Measurements from ENCODE around the gene AHNAK. TPM values are rescaled to one million over a fixed set of nuclear protein-coding genes. Genes with fewer than 3 reads are reported as not detected.

The AHNAK gene
- total RNA-seq, 1 donor from 2014 or later, result 14.9 TPM

DNA sequence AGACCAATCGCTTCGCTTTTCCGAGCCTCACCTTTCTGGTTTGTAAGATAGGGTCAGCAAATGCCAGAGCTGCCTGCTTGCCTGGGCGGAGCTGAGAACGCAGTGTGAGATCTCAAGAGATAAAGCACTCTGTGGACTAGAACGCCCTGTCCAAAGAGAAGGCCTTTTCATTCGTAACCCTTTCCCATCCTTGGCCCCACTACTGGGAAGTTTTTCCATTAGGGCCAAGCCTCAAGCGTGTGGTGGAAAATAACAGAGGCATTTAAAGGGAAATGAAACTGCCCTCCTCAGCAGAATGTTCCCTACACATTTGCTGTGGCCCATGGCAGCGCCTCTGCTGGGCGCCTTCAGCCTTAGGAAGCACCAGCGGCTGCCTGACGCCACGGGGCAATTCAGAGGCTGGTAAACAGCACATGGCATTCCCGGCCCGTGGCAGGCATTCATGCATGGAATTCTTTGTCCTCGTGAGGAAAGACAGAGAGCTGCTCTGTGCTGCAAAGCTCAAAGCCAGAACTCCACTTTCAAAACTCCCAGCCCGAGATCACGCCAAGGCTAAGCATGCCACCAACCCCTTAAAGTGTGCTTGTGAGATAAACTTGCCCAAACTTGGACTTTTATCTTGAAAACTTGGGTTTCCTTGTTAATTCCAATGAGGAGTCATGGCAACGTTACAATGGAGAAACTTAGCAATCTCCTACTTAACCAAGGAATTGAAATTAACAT, 38.1 kb downstream of the AHNAK start:
- Histone ChIP-seq H4K20me1 (ENCODE audit: low read depth) (no peaks in the 10 kb centered on the region), H3K9ac (no peak overlapping the region), H3K9me3 (ENCODE audit: low read depth) (no peaks in the 10 kb centered on the region), H3K79me2 (ENCODE audit: low read depth) (no peaks in the 10 kb centered on the region), H2AFZ (replicated peaks) (peak overlapping the region; percentile 59), H3K4me1 (peaks cover 34% of the 10 kb centered on the region), H3K4me2 (peak overlapping the region; percentile 65), H3K36me3 (no peaks in the 10 kb centered on the region), H3F3A (ENCODE audit: low read depth) (peaks cover 46% of the 10 kb centered on the region), H3K27me3 (peaks cover 8% of the 10 kb centered on the region), H3K4me3 (peak overlapping the region; percentile 5), H3K27ac (no peak overlapping the region)
- Mint-ChIP-seq H3K4me3 (peak overlapping the region; percentile 65), H3K4me1 (peaks cover 59% of the 10 kb centered on the region), H3K9me3 (no peaks in the 10 kb centered on the region), H3K27ac (peak overlapping the region; percentile 96), H3K27me3 (ENCODE audit: insufficient read depth, low read depth) (peaks cover 9% of the 10 kb centered on the region), H3K36me3 (no peaks in the 10 kb centered on the region)
- no peak for TF ChIP-seq EZH2 (IDR thresholded peaks at IDR 0.05)
- TF ChIP-seq, protein P1, sequence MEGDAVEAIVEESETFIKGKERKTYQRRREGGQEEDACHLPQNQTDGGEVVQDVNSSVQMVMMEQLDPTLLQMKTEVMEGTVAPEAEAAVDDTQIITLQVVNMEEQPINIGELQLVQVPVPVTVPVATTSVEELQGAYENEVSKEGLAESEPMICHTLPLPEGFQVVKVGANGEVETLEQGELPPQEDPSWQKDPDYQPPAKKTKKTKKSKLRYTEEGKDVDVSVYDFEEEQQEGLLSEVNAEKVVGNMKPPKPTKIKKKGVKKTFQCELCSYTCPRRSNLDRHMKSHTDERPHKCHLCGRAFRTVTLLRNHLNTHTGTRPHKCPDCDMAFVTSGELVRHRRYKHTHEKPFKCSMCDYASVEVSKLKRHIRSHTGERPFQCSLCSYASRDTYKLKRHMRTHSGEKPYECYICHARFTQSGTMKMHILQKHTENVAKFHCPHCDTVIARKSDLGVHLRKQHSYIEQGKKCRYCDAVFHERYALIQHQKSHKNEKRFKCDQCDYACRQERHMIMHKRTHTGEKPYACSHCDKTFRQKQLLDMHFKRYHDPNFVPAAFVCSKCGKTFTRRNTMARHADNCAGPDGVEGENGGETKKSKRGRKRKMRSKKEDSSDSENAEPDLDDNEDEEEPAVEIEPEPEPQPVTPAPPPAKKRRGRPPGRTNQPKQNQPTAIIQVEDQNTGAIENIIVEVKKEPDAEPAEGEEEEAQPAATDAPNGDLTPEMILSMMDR (IDR thresholded peaks at IDR 0.05), result peak; percentile 59
- DNase-seq (ENCODE audit: low spot score), result peak; percentile 87

DNA sequence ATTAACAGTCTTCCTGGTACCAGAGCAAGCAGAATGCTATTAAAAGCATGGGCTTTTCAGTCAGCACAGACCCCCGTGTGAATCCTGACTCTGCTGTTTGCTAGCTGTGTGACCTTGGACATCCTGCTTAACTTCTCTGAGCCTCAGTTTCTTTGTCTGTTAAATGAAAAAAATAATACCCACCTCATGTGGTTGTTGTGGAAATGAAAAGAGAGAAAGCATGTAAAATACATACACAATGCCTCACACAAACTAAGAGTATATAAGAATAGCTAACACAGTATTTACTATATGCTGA, 39.5 kb downstream of the AHNAK start:
- peaks cover 9% of the 10 kb centered on the region for H3K27me3 Mint-ChIP-seq (ENCODE audit: insufficient read depth, low read depth)
- H3K27me3 ChIP-seq, result peaks cover 8% of the 10 kb centered on the region
- peaks cover 57% of the 10 kb centered on the region for H3F3A ChIP-seq (ENCODE audit: low read depth)
- no peak overlapping the region for H2AFZ ChIP-seq (replicated peaks)
- no peak overlapping the region for H3K27ac ChIP-seq
- no peaks in the 10 kb centered on the region for H3K9me3 ChIP-seq (ENCODE audit: low read depth)
- no peak overlapping the region for H3K4me3 ChIP-seq
- peak overlapping the region; percentile 18 for H3K4me3 Mint-ChIP-seq
- no peaks in the 10 kb centered on the region for H4K20me1 ChIP-seq (ENCODE audit: low read depth)
- H3K27ac Mint-ChIP-seq, result peak overlapping the region; percentile 29
- no peak overlapping the region for H3K4me2 ChIP-seq
- TF ChIP-seq, protein P1 (IDR thresholded peaks at IDR 0.05), result no peak
- TF ChIP-seq EZH2 (IDR thresholded peaks at IDR 0.05) (no peak), EZH2phosphoT487 (IDR thresholded peaks at IDR 0.05) (no peak)
- no peaks in the 10 kb centered on the region for H3K36me3 Mint-ChIP-seq
- no peaks in the 10 kb centered on the region for H3K36me3 ChIP-seq
- no peaks in the 10 kb centered on the region for H3K9me3 Mint-ChIP-seq
- H3K4me1 Mint-ChIP-seq, result peaks cover 67% of the 10 kb centered on the region
- H3K9ac ChIP-seq, result no peak overlapping the region
- no peak for DNase-seq (ENCODE audit: low spot score)
- H3K4me1 ChIP-seq, result peaks cover 35% of the 10 kb centered on the region
- H3K79me2 ChIP-seq (ENCODE audit: low read depth), result no peaks in the 10 kb centered on the region

- Histone ChIP-seq H3K4me2 (no peak overlapping the region), H4K20me1 (ENCODE audit: low read depth) (no peaks in the 10 kb centered on the region), H3K36me3 (no peaks in the 10 kb centered on the region), H2AFZ (replicated peaks) (no peak overlapping the region), H3F3A (ENCODE audit: low read depth) (peaks cover 61% of the 10 kb centered on the region), H3K27ac (no peak overlapping the region), H3K79me2 (ENCODE audit: low read depth) (no peaks in the 10 kb centered on the region), H3K4me1 (peaks cover 40% of the 10 kb centered on the region), H3K27me3 (peaks cover 8% of the 10 kb centered on the region), H3K4me3 (no peak overlapping the region), H3K9me3 (ENCODE audit: low read depth) (no peaks in the 10 kb centered on the region), H3K9ac (no peak overlapping the region)
- peak overlapping the region; percentile 66 for H3K27ac Mint-ChIP-seq
- no peaks in the 10 kb centered on the region for H3K36me3 Mint-ChIP-seq
- H3K4me3 Mint-ChIP-seq, result peak overlapping the region; percentile 52
- no peak for DNase-seq (ENCODE audit: low spot score)
- TF ChIP-seq EZH2 (IDR thresholded peaks at IDR 0.05) (no peak), EZH2phosphoT487 (IDR thresholded peaks at IDR 0.05) (no peak)
- TF ChIP-seq, protein P1 (IDR thresholded peaks at IDR 0.05), result no peak
- no peaks in the 10 kb centered on the region for H3K9me3 Mint-ChIP-seq
- H3K27me3 Mint-ChIP-seq (ENCODE audit: insufficient read depth, low read depth), result peaks cover 12% of the 10 kb centered on the region
- peaks cover 72% of the 10 kb centered on the region for H3K4me1 Mint-ChIP-seq
These were observed 40.0 kb downstream of the AHNAK start for GRCh38 chr11:62506413-62507124.
